Measurements from ENCODE around the gene DLEC1.

Gene DLEC1, protein sequence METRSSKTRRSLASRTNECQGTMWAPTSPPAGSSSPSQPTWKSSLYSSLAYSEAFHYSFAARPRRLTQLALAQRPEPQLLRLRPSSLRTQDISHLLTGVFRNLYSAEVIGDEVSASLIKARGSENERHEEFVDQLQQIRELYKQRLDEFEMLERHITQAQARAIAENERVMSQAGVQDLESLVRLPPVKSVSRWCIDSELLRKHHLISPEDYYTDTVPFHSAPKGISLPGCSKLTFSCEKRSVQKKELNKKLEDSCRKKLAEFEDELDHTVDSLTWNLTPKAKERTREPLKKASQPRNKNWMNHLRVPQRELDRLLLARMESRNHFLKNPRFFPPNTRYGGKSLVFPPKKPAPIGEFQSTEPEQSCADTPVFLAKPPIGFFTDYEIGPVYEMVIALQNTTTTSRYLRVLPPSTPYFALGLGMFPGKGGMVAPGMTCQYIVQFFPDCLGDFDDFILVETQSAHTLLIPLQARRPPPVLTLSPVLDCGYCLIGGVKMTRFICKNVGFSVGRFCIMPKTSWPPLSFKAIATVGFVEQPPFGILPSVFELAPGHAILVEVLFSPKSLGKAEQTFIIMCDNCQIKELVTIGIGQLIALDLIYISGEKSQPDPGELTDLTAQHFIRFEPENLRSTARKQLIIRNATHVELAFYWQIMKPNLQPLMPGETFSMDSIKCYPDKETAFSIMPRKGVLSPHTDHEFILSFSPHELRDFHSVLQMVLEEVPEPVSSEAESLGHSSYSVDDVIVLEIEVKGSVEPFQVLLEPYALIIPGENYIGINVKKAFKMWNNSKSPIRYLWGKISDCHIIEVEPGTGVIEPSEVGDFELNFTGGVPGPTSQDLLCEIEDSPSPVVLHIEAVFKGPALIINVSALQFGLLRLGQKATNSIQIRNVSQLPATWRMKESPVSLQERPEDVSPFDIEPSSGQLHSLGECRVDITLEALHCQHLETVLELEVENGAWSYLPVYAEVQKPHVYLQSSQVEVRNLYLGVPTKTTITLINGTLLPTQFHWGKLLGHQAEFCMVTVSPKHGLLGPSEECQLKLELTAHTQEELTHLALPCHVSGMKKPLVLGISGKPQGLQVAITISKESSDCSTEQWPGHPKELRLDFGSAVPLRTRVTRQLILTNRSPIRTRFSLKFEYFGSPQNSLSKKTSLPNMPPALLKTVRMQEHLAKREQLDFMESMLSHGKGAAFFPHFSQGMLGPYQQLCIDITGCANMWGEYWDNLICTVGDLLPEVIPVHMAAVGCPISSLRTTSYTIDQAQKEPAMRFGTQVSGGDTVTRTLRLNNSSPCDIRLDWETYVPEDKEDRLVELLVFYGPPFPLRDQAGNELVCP (N-terminal part only)

GRCh38 chr3:38039101-38039898 is at the start of gene DLEC1:
TSS of gene DLEC1 (plus strand) at chr3:38039208. CDS start at chr3:38039226, 18 bp downstream.
- peak; percentile 63 for DNase-seq (ENCODE audit: low spot score)

DNA sequence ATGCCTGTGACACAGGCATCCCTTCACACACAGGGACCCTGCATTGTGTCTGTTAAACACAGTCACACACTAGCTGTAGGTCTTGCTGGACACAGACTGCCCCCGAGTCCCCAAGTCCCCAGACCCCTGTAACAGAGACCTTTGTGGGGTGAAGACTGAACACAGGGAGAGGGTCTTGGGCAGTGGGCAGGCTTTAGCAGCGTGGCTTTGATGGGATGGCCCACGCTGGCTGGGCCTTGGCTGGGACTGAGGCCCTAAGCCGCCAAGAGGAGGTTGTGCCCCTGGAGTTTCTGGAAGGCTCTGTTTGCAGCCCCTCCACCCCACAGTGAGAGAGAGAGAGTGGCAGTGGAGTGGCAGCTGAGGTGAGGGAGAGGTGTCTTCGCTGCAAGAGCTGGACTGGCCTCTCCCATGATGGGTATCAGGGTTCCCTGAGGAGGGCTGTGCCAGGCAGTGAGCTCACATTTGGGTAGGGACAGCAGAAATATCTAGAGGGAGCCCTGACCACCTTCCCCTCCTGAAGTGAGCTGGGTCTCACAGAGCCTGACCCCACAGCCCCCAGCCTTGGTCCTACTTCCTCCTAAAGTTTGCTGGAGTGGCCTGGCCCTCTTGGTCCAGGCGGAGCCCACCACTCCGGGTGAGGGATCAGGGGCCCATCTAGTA is 49.1 kb upstream of the DLEC1 start:
- no peak for DNase-seq (ENCODE audit: low spot score)

- DNase-seq (ENCODE audit: low spot score), result no peak
Measured at GRCh38 chr3:37990527-37990926, 48.5 kb upstream of the DLEC1 start, which contains the start of gene VILL. TSS of gene VILL (plus strand) at chr3:37990786. CDS start at chr3:37993673, 2,887 bp downstream.

DNA sequence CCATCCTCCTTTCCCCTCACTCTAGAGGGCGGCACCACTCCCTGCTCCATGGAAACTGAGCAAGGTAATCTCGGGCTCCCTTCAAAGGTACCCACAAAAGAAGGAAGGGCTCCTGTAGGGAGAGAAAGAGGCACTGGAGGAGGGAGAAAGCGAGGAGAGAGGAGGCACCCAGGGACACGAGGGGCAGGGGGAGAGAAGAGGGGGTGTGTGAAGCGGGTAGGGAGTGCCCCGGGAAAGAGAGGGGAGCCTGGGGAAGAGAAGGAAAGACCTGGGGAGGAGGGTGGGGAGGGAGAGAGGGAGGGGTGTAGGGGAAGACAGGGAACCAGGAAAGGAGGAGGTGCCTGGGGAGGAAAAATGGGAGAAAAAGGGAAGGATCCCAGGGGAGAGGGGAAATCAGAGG is 47.9 kb upstream of the DLEC1 start:
- DNase-seq (ENCODE audit: low spot score), result no peak

- DNase-seq (ENCODE audit: low spot score), result no peak
Measured at GRCh38 chr3:37991823-37992222, 47.2 kb upstream of the DLEC1 start.

- DNase-seq (ENCODE audit: low spot score), result no peak
Measured at GRCh38 chr3:37992271-37993066, 46.5 kb upstream of the DLEC1 start.

DNA sequence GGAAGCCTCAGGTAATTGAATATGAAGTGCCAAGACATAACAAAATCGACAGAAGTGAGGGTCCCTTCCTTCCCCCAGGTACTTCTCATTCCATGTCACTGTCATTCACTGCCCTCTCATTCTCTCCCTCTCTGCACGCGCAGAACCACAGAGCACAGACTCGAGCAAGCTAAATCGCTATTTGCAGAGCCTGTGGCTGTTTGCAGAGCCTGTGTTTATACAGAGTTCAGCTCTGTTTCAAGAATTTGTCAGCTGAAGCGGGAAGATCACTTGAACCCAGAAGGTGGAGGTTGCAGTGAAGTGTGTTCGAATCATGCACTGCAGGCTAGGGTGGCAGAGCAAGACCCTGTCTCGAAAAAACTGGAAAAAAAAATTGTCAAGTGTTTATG is 45.9 kb upstream of the DLEC1 start:
- no peak for DNase-seq (ENCODE audit: low spot score)

DNA sequence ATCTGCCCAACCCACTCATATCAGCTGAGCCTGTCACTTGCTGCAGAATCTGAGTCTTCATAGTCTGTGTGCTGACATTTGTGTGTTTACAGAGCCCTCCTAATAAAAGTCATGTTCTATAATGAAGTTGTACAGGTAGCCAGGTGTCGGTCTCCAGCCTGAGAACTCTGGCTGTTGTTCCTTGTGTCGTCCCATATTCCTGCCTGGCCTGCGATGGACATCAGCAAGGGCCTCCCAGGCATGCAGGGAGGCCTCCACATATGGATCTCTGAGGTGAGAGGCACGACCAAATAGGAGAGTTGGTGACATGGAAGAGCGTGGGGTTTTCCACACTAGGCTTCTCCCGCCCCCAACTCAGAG is 45.6 kb upstream of the DLEC1 start:
- DNase-seq (ENCODE audit: low spot score), result no peak

DNA sequence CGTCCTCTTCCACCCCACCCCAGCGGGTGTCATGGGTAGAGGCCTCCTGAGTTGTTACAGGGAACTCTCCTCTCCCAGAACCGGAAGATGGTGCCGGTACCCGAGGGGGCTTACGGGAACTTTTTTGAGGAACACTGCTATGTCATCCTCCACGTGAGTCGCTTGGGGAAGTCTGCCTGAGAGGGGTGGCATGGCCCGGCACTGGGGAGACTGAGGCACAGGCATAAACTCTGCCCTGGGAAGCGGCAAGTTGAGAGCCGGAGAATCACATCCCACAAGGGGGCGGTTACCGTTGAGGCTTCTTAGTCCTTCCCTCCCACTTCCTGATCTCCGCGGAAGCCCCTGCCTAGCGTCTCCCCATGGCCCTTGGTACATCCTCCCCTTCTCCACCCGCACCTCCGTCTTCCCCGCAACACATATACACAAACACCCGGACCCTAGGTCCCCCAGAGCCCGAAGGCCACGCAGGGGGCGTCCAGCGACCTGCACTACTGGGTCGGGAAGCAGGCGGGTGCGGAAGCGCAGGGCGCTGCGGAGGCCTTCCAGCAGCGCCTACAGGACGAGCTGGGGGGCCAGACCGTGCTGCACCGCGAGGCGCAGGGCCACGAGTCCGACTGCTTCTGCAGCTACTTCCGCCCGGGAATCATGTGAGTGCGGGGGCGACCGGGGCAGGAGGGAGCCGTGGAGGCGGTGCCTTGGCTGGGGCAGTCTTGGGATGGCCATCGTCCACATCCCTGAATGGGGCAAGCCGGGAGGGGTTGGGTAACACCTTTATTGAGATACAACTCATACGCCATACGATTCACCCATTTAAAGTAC is 45.0 kb upstream of the DLEC1 start:
- DNase-seq (ENCODE audit: low spot score), result peak; percentile 80

- no peak for DNase-seq (ENCODE audit: low spot score)
Measured at GRCh38 chr3:37994639-37994972, 44.4 kb upstream of the DLEC1 start.

DNA sequence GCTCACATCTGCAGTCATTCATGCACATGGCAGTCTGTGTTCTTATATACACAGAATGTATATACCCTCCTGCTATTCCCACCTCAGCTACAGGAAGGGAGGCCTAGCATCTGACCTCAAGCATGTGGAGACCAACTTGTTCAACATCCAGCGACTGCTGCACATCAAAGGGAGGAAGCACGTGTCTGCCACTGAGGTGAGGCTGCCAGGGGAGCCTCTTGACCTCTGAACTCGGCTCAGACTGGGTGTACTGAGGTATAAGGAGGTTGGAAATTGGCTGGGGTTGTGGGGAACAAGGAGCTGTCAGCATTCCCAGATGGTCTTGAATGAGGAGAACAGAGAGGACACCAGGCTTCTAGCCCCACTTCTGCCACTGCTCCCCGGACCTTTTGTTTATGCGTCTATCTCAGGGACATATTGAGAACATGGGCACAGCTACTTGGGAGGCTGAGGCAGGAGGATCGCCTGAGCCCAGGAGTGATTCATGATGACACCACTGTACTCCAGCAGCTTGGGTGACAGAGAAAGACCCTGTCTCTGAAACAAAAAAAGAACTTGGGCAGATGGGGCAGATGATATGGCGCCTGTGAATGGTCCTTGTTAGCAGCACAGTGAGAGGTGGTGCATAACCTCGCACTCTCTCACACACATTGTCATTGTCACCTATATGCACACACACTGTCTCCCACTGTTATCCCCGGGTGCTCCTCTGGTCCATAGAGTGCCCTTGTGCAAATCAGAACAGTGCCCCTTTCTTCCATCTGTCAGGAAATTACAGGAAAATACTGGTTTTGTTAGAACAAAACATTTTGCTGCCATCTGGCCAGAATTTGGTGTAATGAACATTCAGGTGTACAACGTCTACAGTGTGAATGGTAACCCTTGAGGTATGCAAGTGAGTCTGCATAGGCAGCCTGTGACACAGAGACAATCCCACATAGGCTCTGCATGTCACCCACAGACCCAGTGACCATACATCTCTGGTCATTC is 43.1 kb upstream of the DLEC1 start:
- DNase-seq (ENCODE audit: low spot score), result no peak

DNA sequence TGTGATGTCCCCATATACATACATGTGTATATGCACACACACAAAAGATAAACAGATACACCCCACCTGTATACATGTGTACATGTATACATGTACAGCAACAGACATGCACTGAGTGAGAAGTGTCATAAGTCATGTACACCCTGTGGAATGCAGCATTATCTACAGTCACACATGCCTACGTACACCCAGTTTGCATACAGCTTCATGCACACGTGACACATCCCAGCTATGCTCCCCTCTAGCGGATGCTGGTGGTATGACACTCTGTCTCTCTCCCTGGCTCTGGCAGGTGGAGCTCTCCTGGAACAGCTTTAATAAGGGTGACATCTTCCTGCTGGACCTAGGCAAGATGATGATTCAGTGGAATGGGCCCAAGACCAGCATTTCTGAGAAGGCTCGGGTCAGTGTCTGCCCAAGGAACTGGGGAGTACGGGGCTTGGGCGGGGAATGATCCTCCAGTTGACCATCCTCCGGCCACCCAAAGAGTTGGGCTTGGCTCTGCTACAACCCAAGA is 42.2 kb upstream of the DLEC1 start:
- peak; percentile 88 for DNase-seq (ENCODE audit: low spot score)

- DNase-seq (ENCODE audit: low spot score), result no peak
Measured at GRCh38 chr3:37997342-37997741, 41.7 kb upstream of the DLEC1 start.

DNA sequence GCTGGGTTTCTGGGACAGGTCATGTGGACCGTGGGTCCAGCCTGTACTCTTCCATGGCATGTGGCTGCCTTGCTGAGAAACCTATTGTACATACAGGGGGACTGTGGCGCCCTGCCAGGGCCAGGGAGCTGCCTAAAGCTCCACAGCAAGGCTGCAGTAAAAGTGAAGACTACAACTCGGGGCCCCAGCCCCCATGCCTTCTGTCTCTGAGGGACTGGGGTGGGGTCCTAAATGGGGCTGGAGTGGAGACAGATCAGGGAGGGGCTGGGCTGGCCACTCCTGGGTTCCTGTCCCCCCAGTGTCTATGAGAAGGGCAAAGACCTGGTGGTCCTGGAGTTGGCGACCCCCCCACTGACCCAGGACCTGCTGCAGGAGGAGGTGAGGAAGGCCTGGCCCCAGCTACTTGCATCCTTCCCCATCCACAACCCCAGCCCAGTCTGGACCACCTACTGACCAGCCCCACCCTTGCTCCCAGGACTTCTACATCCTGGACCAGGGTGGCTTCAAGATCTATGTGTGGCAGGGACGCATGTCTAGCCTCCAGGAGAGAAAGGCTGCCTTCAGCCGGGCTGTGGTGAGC is 41.1 kb upstream of the DLEC1 start:
- DNase-seq (ENCODE audit: low spot score), result no peak

DNA sequence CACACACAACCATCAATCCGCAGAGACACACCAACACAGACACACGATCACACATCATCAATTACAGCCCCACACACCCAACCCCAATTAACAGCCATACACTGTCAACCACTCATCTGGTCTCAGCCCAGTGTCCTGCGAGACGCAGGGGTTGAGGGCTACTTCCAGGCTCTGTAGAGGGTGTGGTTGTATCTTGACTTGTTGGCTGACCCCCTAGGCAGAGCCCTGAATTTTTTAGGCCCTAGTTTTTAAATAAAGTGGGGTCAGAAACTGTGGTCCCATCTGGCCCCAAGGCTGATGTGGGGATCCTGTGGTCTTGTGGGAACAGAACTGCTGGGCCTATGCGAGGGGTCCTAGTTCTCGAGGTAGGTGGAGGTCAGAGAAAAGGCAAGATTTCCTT is 39.2 kb upstream of the DLEC1 start:
- DNase-seq (ENCODE audit: low spot score), result no peak

DNA sequence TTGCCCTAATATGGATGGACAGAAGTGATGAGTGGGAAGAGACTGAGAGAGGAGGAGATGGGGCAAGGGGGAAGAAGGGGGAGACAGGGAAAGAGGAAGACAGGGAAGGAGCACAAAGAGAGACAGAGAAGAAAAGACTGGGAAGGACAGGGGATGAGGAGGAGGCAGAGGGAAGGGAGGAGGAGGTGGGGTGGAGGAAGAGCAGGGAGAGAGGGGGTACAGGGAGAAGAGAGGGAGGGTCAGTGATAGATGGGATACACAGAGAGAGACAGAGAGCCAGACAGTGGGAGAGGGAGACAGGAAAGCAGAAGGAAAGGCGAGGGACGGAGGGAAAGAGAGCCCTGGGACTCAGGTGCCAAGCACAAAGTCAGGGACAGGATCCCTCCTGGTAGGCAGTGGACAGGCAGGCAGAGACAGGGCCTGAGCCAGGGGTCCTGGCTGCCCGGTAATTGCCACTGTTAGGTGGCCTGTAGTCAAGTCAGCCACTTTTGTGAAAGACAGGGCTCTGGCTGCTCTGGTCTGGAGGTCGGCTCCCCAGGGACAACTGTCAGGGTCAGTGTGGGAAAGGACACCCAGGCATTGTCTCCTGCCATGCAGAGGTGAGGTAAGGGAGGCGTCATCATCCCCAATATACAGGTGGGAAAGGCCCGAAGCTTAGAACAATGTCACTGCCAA is 38.6 kb upstream of the DLEC1 start:
- DNase-seq (ENCODE audit: low spot score), result no peak

DNA sequence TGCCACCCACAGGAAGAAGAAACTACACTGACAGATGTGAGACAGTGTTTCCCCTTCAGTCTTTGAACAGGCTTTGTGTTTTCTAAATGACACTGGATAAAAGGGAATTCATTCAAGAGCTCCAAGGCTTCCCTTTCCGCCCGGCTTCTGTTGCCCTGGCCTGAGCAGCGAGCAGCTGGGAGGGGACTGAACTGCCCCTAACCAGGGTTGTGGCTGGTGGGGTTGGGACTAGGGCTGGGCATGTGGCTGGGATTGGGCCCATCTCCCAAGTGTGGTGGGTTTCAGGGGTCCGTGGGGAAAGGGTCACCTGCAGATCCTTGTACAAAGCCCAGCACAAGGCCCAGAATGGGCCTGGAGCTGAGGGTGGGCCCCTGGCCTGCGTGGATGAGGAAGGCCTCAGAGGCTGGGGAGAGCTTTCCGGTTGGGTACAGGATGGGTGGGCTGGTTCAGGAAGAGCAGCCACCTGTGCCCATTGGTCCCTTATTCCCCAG is 38.0 kb upstream of the DLEC1 start:
- DNase-seq (ENCODE audit: low spot score), result no peak

All from hepatic stellate cell (primary cell).